Osteocyte (in vitro differentiated cells): ENCODE measurements around the gene NRIP1. TPM values are rescaled to one million over a fixed set of nuclear protein-coding genes. Genes with fewer than 3 reads are reported as not detected.

Source experiments
- DNase-seq: peaks from one replicate; pipeline ENCODE4 v3.0.0; 2021; ENCODE audit warnings: mixed read lengths; ENCODE audit not compliant: unreplicated experiment; ENCODE audit errors: extremely low spot score
- H3K27ac Mint-ChIP-seq: one replicate; pipeline ENCODE4 v1.8.0; 2021; ENCODE audit warnings: mild to moderate bottlenecking, mixed read lengths; ENCODE audit not compliant: unreplicated experiment
- H3K27me3 Mint-ChIP-seq: one replicate; pipeline ENCODE4 v1.8.0; 2021; ENCODE audit warnings: mixed read lengths; ENCODE audit not compliant: unreplicated experiment
- H3K36me3 Mint-ChIP-seq: one replicate; pipeline ENCODE4 v1.8.0; 2021; ENCODE audit warnings: mixed read lengths; ENCODE audit not compliant: unreplicated experiment
- H3K4me1 Mint-ChIP-seq: one replicate; pipeline ENCODE4 v1.8.0; 2021; ENCODE audit warnings: mixed read lengths; ENCODE audit not compliant: unreplicated experiment
- H3K4me3 Mint-ChIP-seq: one replicate; pipeline ENCODE4 v1.8.0; 2021; ENCODE audit warnings: mild to moderate bottlenecking, moderate library complexity, mixed read lengths; ENCODE audit not compliant: unreplicated experiment
- H3K9me3 Mint-ChIP-seq: one replicate; pipeline ENCODE4 v1.8.0; 2021; ENCODE audit warnings: mixed read lengths; ENCODE audit not compliant: unreplicated experiment
- CTCF ChIP-seq: fragments of 200-600 bp; sonication (generic); IDR thresholded peaks from 2 replicates; pipeline ENCODE4 v1.5.0; 2021; ENCODE audit warnings: antibody characterized with exemption, mild to moderate bottlenecking, moderate library complexity
- total RNA-seq: library from RNA; stranded (reverse); gene quantifications from 2 replicates; pipeline ENCODE4 v1.2.1, GENCODE V29; 2021

NRIP1 gene
- total RNA-seq, 1 donor from 2014 or later = 17.4 TPM

- Mint-ChIP-seq H3K9me3 (peaks cover 5% of the 10 kb centered on the region), H3K4me1 (no peaks in the 10 kb centered on the region), H3K4me3 (no peak overlapping the region), H3K27ac (no peak overlapping the region), H3K27me3 (no peaks in the 10 kb centered on the region), H3K36me3 (peaks cover 19% of the 10 kb centered on the region)
- no peak for DNase-seq
- no peak for TF ChIP-seq CTCF
Measured at GRCh38 chr21:15042531-15042930, 22.3 kb downstream of the NRIP1 start.

GRCh38 chr21:15039607-15040299 lies 25.0 kb downstream of the NRIP1 start:
- peaks cover 5% of the 10 kb centered on the region for H3K9me3 Mint-ChIP-seq
- peaks cover 9% of the 10 kb centered on the region for H3K4me1 Mint-ChIP-seq
- TF ChIP-seq CTCF = no peak
- H3K4me3 Mint-ChIP-seq = no peak overlapping the region
- H3K27me3 Mint-ChIP-seq = no peaks in the 10 kb centered on the region
- DNase-seq = no peak
- H3K27ac Mint-ChIP-seq = no peak overlapping the region
- H3K36me3 Mint-ChIP-seq = peaks cover 22% of the 10 kb centered on the region

GRCh38 chr21:15037900-15038293 lies 26.9 kb downstream of the NRIP1 start:
- H3K4me1 Mint-ChIP-seq = peaks cover 23% of the 10 kb centered on the region
- H3K27ac Mint-ChIP-seq = no peak overlapping the region
- H3K9me3 Mint-ChIP-seq = peaks cover 5% of the 10 kb centered on the region
- no peak for TF ChIP-seq CTCF
- no peak overlapping the region for H3K4me3 Mint-ChIP-seq
- no peaks in the 10 kb centered on the region for H3K27me3 Mint-ChIP-seq
- no peak for DNase-seq
- peaks cover 20% of the 10 kb centered on the region for H3K36me3 Mint-ChIP-seq

- H3K9me3 Mint-ChIP-seq = peaks cover 5% of the 10 kb centered on the region
- peaks cover 17% of the 10 kb centered on the region for H3K36me3 Mint-ChIP-seq
Measured at GRCh38 chr21:15037095-15037899, 27.5 kb downstream of the NRIP1 start.

More at GRCh38 chr21:15037095-15037899, 27.5 kb downstream of the NRIP1 start:
- H3K27ac Mint-ChIP-seq = no peak overlapping the region
- H3K4me3 Mint-ChIP-seq = no peak overlapping the region
- H3K4me1 Mint-ChIP-seq = peaks cover 23% of the 10 kb centered on the region
- no peaks in the 10 kb centered on the region for H3K27me3 Mint-ChIP-seq
- TF ChIP-seq CTCF = no peak
- no peak for DNase-seq
